Osteocyte (in vitro differentiated cells): ENCODE measurements around the gene KRTAP5-10. TPM values are rescaled to one million over a fixed set of nuclear protein-coding genes. Genes with fewer than 3 reads are reported as not detected.

Experiments
- DNase-seq: peaks from one replicate; pipeline ENCODE4 v3.0.0; 2021; ENCODE audit warnings: mixed read lengths; ENCODE audit not compliant: unreplicated experiment; ENCODE audit errors: extremely low spot score
- H3K27ac Mint-ChIP-seq: one replicate; pipeline ENCODE4 v1.8.0; 2021; ENCODE audit warnings: mild to moderate bottlenecking, mixed read lengths; ENCODE audit not compliant: unreplicated experiment
- H3K27me3 Mint-ChIP-seq: one replicate; pipeline ENCODE4 v1.8.0; 2021; ENCODE audit warnings: mixed read lengths; ENCODE audit not compliant: unreplicated experiment
- H3K36me3 Mint-ChIP-seq: one replicate; pipeline ENCODE4 v1.8.0; 2021; ENCODE audit warnings: mixed read lengths; ENCODE audit not compliant: unreplicated experiment
- H3K4me1 Mint-ChIP-seq: one replicate; pipeline ENCODE4 v1.8.0; 2021; ENCODE audit warnings: mixed read lengths; ENCODE audit not compliant: unreplicated experiment
- H3K4me3 Mint-ChIP-seq: one replicate; pipeline ENCODE4 v1.8.0; 2021; ENCODE audit warnings: mild to moderate bottlenecking, moderate library complexity, mixed read lengths; ENCODE audit not compliant: unreplicated experiment
- H3K9me3 Mint-ChIP-seq: one replicate; pipeline ENCODE4 v1.8.0; 2021; ENCODE audit warnings: mixed read lengths; ENCODE audit not compliant: unreplicated experiment
- CTCF ChIP-seq: fragments of 200-600 bp; sonication (generic); IDR thresholded peaks from 2 replicates; pipeline ENCODE4 v1.5.0; 2021; ENCODE audit warnings: antibody characterized with exemption, mild to moderate bottlenecking, moderate library complexity
- total RNA-seq: library from RNA; stranded (reverse); gene quantifications from 2 replicates; pipeline ENCODE4 v1.2.1, GENCODE V29; 2021

KRTAP5-10 gene
- total RNA-seq, 1 donor from 2014 or later: 0.30 TPM

GRCh38 chr11:71556018-71556417 lies 9.3 kb upstream of the KRTAP5-10 start:
- Mint-ChIP-seq H3K27ac (no peak overlapping the region), H3K27me3 (peaks cover 14% of the 10 kb centered on the region), H3K4me1 (no peaks in the 10 kb centered on the region), H3K36me3 (no peaks in the 10 kb centered on the region), H3K9me3 (peaks cover 2% of the 10 kb centered on the region), H3K4me3 (no peak overlapping the region)
- TF ChIP-seq CTCF: no peak
- no peak for DNase-seq

GRCh38 chr11:71557257-71557656 lies 8.1 kb upstream of the KRTAP5-10 start:
- TF ChIP-seq CTCF: no peak
- Mint-ChIP-seq H3K27ac (no peak overlapping the region), H3K4me1 (no peaks in the 10 kb centered on the region), H3K4me3 (no peak overlapping the region), H3K36me3 (peaks cover 2% of the 10 kb centered on the region), H3K9me3 (peaks cover 10% of the 10 kb centered on the region), H3K27me3 (peaks cover 13% of the 10 kb centered on the region)
- DNase-seq: no peak

GRCh38 chr11:71558996-71559395 lies 6.4 kb upstream of the KRTAP5-10 start:
- Mint-ChIP-seq H3K27me3 (peaks cover 26% of the 10 kb centered on the region), H3K4me1 (no peaks in the 10 kb centered on the region), H3K9me3 (peaks cover 10% of the 10 kb centered on the region), H3K36me3 (peaks cover 2% of the 10 kb centered on the region), H3K4me3 (no peak overlapping the region), H3K27ac (no peak overlapping the region)
- no peak for DNase-seq
- TF ChIP-seq CTCF: no peak

- no peak for TF ChIP-seq CTCF
- Mint-ChIP-seq H3K27ac (no peak overlapping the region), H3K36me3 (peaks cover 2% of the 10 kb centered on the region), H3K9me3 (peaks cover 10% of the 10 kb centered on the region), H3K4me3 (no peak overlapping the region), H3K4me1 (no peaks in the 10 kb centered on the region), H3K27me3 (peaks cover 40% of the 10 kb centered on the region)
- DNase-seq: no peak
These were observed 3.2 kb upstream of the KRTAP5-10 start for GRCh38 chr11:71562120-71562519.

- H3K27ac Mint-ChIP-seq: no peak overlapping the region
- TF ChIP-seq CTCF: no peak
- peaks cover 48% of the 10 kb centered on the region for H3K27me3 Mint-ChIP-seq
- no peak for DNase-seq
- H3K4me3 Mint-ChIP-seq: no peak overlapping the region
- H3K9me3 Mint-ChIP-seq: peaks cover 10% of the 10 kb centered on the region
- peaks cover 2% of the 10 kb centered on the region for H3K36me3 Mint-ChIP-seq
- H3K4me1 Mint-ChIP-seq: no peaks in the 10 kb centered on the region
These were observed 2.0 kb upstream of the KRTAP5-10 start for GRCh38 chr11:71563406-71563805.
